ENCODE data around the gene TOM1L2. TPM values are rescaled to one million over a fixed set of nuclear protein-coding genes. Genes with fewer than 3 reads are reported as not detected.

Gene TOM1L2
- total RNA-seq, 1 donor from 2014 or later: 4.3 TPM

- Histone ChIP-seq H3K4me1 (peaks cover 55% of the 10 kb centered on the region), H3K27ac (no peak overlapping the region), H3K36me3 (no peaks in the 10 kb centered on the region), H3K9ac (no peak overlapping the region), H3F3A (ENCODE audit: low read depth) (peaks cover 8% of the 10 kb centered on the region), H3K4me2 (peak overlapping the region; percentile 2), H4K20me1 (ENCODE audit: low read depth) (no peaks in the 10 kb centered on the region), H3K27me3 (no peaks in the 10 kb centered on the region), H2AFZ (replicated peaks) (no peak overlapping the region), H3K79me2 (ENCODE audit: low read depth) (no peaks in the 10 kb centered on the region), H3K4me3 (no peak overlapping the region), H3K9me3 (ENCODE audit: low read depth) (no peaks in the 10 kb centered on the region)
- no peaks in the 10 kb centered on the region for H3K36me3 Mint-ChIP-seq
- TF ChIP-seq EZH2 (IDR thresholded peaks at IDR 0.05) (no peak), CTCF (IDR thresholded peaks at IDR 0.05) (no peak), EZH2phosphoT487 (IDR thresholded peaks at IDR 0.05) (no peak)
- H3K27ac Mint-ChIP-seq: no peak overlapping the region
- DNase-seq (ENCODE audit: low spot score): no peak
- no peaks in the 10 kb centered on the region for H3K9me3 Mint-ChIP-seq
- H3K27me3 Mint-ChIP-seq (ENCODE audit: insufficient read depth, low read depth): peaks cover 3% of the 10 kb centered on the region
- no peak overlapping the region for H3K4me3 Mint-ChIP-seq
- H3K4me1 Mint-ChIP-seq: peaks cover 60% of the 10 kb centered on the region
Observed at GRCh38 chr17:17847726-17848125, 124.5 kb downstream of the TOM1L2 start.

GRCh38 chr17:17847118-17847689, 125.0 kb downstream of the TOM1L2 start:
- H3K27ac ChIP-seq: no peak overlapping the region
- no peak overlapping the region for H3K4me3 Mint-ChIP-seq
- no peak overlapping the region for H3K4me2 ChIP-seq
- H3K36me3 ChIP-seq: no peaks in the 10 kb centered on the region
- DNase-seq (ENCODE audit: low spot score): no peak
- H3K9ac ChIP-seq: no peak overlapping the region
- H3K27me3 ChIP-seq: no peaks in the 10 kb centered on the region
- H3K4me3 ChIP-seq: no peak overlapping the region
- peaks cover 52% of the 10 kb centered on the region for H3K4me1 ChIP-seq
- peaks cover 58% of the 10 kb centered on the region for H3K4me1 Mint-ChIP-seq
- H3K27ac Mint-ChIP-seq: peak overlapping the region; percentile 33
- H3K36me3 Mint-ChIP-seq: no peaks in the 10 kb centered on the region
- H4K20me1 ChIP-seq (ENCODE audit: low read depth): no peaks in the 10 kb centered on the region
- no peak overlapping the region for H2AFZ ChIP-seq (replicated peaks)
- H3F3A ChIP-seq (ENCODE audit: low read depth): peaks cover 8% of the 10 kb centered on the region
- no peaks in the 10 kb centered on the region for H3K9me3 Mint-ChIP-seq
- no peaks in the 10 kb centered on the region for H3K79me2 ChIP-seq (ENCODE audit: low read depth)
- H3K27me3 Mint-ChIP-seq (ENCODE audit: insufficient read depth, low read depth): peaks cover 2% of the 10 kb centered on the region
- H3K9me3 ChIP-seq (ENCODE audit: low read depth): no peaks in the 10 kb centered on the region
- TF ChIP-seq EZH2 (IDR thresholded peaks at IDR 0.05) (no peak), EZH2phosphoT487 (IDR thresholded peaks at IDR 0.05) (no peak), CTCF (IDR thresholded peaks at IDR 0.05) (no peak)

GRCh38 chr17:17846645-17847044, 125.6 kb downstream of the TOM1L2 start:
- no peaks in the 10 kb centered on the region for H4K20me1 ChIP-seq (ENCODE audit: low read depth)
- H3K36me3 ChIP-seq: no peaks in the 10 kb centered on the region
- no peak overlapping the region for H3K4me3 ChIP-seq
- Mint-ChIP-seq H3K4me3 (no peak overlapping the region), H3K27ac (peak overlapping the region; percentile 33), H3K36me3 (no peaks in the 10 kb centered on the region), H3K4me1 (peaks cover 53% of the 10 kb centered on the region), H3K27me3 (ENCODE audit: insufficient read depth, low read depth) (no peaks in the 10 kb centered on the region), H3K9me3 (no peaks in the 10 kb centered on the region)
- no peak overlapping the region for H3K9ac ChIP-seq
- no peak for DNase-seq (ENCODE audit: low spot score)
- no peak overlapping the region for H2AFZ ChIP-seq (replicated peaks)
- no peaks in the 10 kb centered on the region for H3K9me3 ChIP-seq (ENCODE audit: low read depth)
- no peak overlapping the region for H3K27ac ChIP-seq
- H3K4me2 ChIP-seq: no peak overlapping the region
- no peaks in the 10 kb centered on the region for H3K79me2 ChIP-seq (ENCODE audit: low read depth)
- no peaks in the 10 kb centered on the region for H3K27me3 ChIP-seq
- H3K4me1 ChIP-seq: peaks cover 46% of the 10 kb centered on the region
- H3F3A ChIP-seq (ENCODE audit: low read depth): peaks cover 5% of the 10 kb centered on the region
- TF ChIP-seq EZH2phosphoT487 (IDR thresholded peaks at IDR 0.05): no peak
- TF ChIP-seq EZH2 (IDR thresholded peaks at IDR 0.05): no peak
- no peak for TF ChIP-seq CTCF (IDR thresholded peaks at IDR 0.05)
